KMS-11 (cell line): ENCODE measurements around the gene HSD17B14.

Experiments
- H2AFZ ChIP-seq: fragments of 200-600 bp; sonication (generic); 2 replicates; pipeline ENCODE4 v1.6.1; 2016; ENCODE audit warnings: antibody characterized with exemption, mixed run types, low read depth
- H3K27ac ChIP-seq: fragments of 200-600 bp; sonication (generic); 2 replicates; pipeline ENCODE4 v1.6.1; 2016; ENCODE audit warnings: mild to moderate bottlenecking, mixed run types
- H3K27me3 ChIP-seq: fragments of 200-600 bp; sonication (generic); 2 replicates; pipeline ENCODE4 v1.6.1; 2017; ENCODE audit warnings: mild to moderate bottlenecking, low read depth, mixed run types, moderate library complexity; ENCODE audit not compliant: insufficient read depth
- H3K36me3 ChIP-seq: fragments of 200-600 bp; sonication (generic); 2 replicates; pipeline ENCODE4 v1.6.1; 2017; ENCODE audit warnings: mild to moderate bottlenecking, mixed run types; ENCODE audit not compliant: insufficient read depth
- H3K4me1 ChIP-seq: fragments of 200-600 bp; sonication (generic); 2 replicates; pipeline ENCODE4 v1.6.1; 2016; ENCODE audit warnings: mild to moderate bottlenecking, low read depth, mixed run types; ENCODE audit not compliant: poor library complexity, severe bottlenecking
- H3K4me2 ChIP-seq: fragments of 200-600 bp; sonication (generic); 2 replicates; pipeline ENCODE4 v1.7.0; 2016; ENCODE audit warnings: mild to moderate bottlenecking, mixed run types
- H3K4me3 ChIP-seq: fragments of 200-600 bp; sonication (generic); IDR thresholded peaks from 2 replicates; pipeline ENCODE4 v1.6.1; 2017; ENCODE audit warnings: low read depth, low read length, mixed read lengths; ENCODE audit not compliant: insufficient read depth
- H3K79me2 ChIP-seq: fragments of 200-600 bp; sonication (generic); 2 replicates; pipeline ENCODE4 v1.6.1; 2016; ENCODE audit warnings: low read depth, mixed run types; ENCODE audit not compliant: insufficient read depth
- H3K9ac ChIP-seq: fragments of 200-600 bp; sonication (generic); 2 replicates; pipeline ENCODE4 v1.6.1; 2016; ENCODE audit warnings: mild to moderate bottlenecking, mixed run types
- H4K20me1 ChIP-seq: fragments of 200-600 bp; sonication (generic); 2 replicates; pipeline ENCODE4 v1.6.1; 2016; ENCODE audit warnings: mild to moderate bottlenecking, mixed run types; ENCODE audit not compliant: insufficient read depth
- TF ChIP-seq, protein P1 (sequence below): fragments of 200-600 bp; sonication (generic); conservative IDR thresholded peaks from 2 replicates; pipeline ENCODE4 v1.6.1; 2017; ENCODE audit warnings: low read depth, mild to moderate bottlenecking, antibody characterized with exemption, low read length, moderate library complexity, mixed read lengths

The HSD17B14 gene

GRCh38 chr19:48806818-48807589 is 29.3 kb downstream of the HSD17B14 start:
- Histone ChIP-seq H3K36me3 (no peaks in the 10 kb centered on the region), H3K27ac (no peak overlapping the region), H3K4me1 (peaks cover 24% of the 10 kb centered on the region), H3K4me2 (no peak overlapping the region), H2AFZ (no peak overlapping the region), H3K79me2 (peaks cover 26% of the 10 kb centered on the region), H4K20me1 (no peaks in the 10 kb centered on the region), H3K4me3 (no peak overlapping the region), H3K27me3 (no peaks in the 10 kb centered on the region), H3K9ac (no peak overlapping the region)
- TF ChIP-seq, protein P1, sequence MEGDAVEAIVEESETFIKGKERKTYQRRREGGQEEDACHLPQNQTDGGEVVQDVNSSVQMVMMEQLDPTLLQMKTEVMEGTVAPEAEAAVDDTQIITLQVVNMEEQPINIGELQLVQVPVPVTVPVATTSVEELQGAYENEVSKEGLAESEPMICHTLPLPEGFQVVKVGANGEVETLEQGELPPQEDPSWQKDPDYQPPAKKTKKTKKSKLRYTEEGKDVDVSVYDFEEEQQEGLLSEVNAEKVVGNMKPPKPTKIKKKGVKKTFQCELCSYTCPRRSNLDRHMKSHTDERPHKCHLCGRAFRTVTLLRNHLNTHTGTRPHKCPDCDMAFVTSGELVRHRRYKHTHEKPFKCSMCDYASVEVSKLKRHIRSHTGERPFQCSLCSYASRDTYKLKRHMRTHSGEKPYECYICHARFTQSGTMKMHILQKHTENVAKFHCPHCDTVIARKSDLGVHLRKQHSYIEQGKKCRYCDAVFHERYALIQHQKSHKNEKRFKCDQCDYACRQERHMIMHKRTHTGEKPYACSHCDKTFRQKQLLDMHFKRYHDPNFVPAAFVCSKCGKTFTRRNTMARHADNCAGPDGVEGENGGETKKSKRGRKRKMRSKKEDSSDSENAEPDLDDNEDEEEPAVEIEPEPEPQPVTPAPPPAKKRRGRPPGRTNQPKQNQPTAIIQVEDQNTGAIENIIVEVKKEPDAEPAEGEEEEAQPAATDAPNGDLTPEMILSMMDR: no peak

DNA sequence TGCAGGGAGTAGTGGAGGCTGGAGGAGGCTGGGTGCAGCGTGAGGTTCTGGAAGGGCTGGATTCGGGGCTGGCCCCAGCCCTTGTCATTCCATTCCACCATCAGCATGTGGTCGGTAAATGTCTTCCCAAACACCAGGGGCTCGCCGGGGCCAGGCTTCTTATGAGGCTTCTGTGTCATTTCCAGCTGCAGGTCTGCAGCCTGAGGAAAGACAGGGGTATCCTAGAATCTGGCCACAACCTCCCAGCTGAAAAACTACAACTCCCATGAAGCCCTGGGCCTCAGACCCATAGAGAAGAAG is 29.8 kb downstream of the HSD17B14 start:
- peaks cover 26% of the 10 kb centered on the region for H3K79me2 ChIP-seq
- no peaks in the 10 kb centered on the region for H3K36me3 ChIP-seq
- no peak overlapping the region for H3K4me2 ChIP-seq
- TF ChIP-seq, protein P1: no peak
- H3K27ac ChIP-seq: no peak overlapping the region
- H3K4me1 ChIP-seq: peaks cover 19% of the 10 kb centered on the region
- H3K9ac ChIP-seq: no peak overlapping the region
- no peaks in the 10 kb centered on the region for H4K20me1 ChIP-seq
- H3K4me3 ChIP-seq: no peak overlapping the region
- no peak overlapping the region for H2AFZ ChIP-seq
- H3K27me3 ChIP-seq: no peaks in the 10 kb centered on the region

DNA sequence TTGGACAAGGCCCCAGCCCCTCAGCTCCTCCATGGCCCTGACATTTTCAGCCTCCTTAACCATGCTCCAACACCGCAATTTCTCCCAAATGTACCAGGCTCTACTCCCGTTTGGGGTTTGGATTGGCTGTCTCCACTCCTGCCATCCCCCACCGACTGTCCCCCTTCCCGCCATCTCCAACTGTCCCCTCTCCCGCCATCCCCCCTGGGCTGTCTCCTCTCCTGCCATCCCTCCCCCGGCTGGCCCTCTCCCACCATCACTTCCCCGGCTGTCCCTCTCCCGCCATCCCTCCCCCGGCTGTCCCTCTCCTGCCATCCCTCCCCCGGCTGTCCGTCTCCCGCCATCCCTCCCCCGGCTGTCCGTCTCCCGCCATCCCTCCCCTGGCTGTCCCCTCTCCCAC is 30.8 kb downstream of the HSD17B14 start:
- Histone ChIP-seq H3K4me3 (no peak overlapping the region), H4K20me1 (no peaks in the 10 kb centered on the region), H3K4me2 (no peak overlapping the region), H3K27me3 (no peaks in the 10 kb centered on the region), H3K9ac (no peak overlapping the region), H3K27ac (no peak overlapping the region), H3K4me1 (peaks cover 18% of the 10 kb centered on the region), H2AFZ (no peak overlapping the region), H3K36me3 (no peaks in the 10 kb centered on the region), H3K79me2 (peaks cover 23% of the 10 kb centered on the region)
- TF ChIP-seq, protein P1: no peak

DNA sequence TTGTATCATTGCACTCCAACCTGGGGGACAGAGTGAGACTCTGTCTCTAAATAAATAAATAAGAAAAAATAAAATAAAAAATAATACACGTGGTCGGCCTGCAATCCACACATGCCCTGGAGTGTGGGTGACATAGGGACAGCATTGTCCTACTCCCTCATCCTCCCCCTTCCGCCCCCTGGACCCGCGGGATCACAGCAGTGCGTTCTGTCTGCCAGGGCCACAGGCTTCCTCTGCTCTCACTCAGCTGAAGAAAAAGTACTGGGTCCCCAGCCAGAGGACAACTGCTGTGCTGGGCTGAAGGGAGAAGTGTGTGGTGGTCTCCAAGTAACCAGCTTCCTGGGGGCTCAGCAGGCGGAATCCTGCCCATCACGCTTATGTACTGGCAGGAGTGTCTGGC is 31.8 kb downstream of the HSD17B14 start:
- H3K79me2 ChIP-seq: peaks cover 14% of the 10 kb centered on the region
- H4K20me1 ChIP-seq: no peaks in the 10 kb centered on the region
- H3K9ac ChIP-seq: no peak overlapping the region
- no peak overlapping the region for H3K4me3 ChIP-seq
- no peak overlapping the region for H3K27ac ChIP-seq
- H3K36me3 ChIP-seq: no peaks in the 10 kb centered on the region
- H3K4me1 ChIP-seq: peaks cover 10% of the 10 kb centered on the region
- TF ChIP-seq, protein P1: no peak
- no peak overlapping the region for H3K4me2 ChIP-seq
- no peak overlapping the region for H2AFZ ChIP-seq
- no peaks in the 10 kb centered on the region for H3K27me3 ChIP-seq
